Measurements from ENCODE around the gene OPRL1. TPM values are rescaled to one million over a fixed set of nuclear protein-coding genes. Genes with fewer than 3 reads are reported as not detected.
A peak's percentile ranks its signal among the peaks of the same experiment; 100 is the strongest.
"Not testable (repeated sequence)": the region's sequence is repeated elsewhere in the genome, so short reads cannot be mapped to it uniquely, and the experiment has no call there.

Gene OPRL1
- total RNA-seq, 1 experiment from 2014 or later = 34.0 TPM

- Histone ChIP-seq H3K4me2 (ENCODE audit: low read depth, low read length, poor library complexity, severe bottlenecking) (peak overlapping the region; percentile 73), H3K27ac (ENCODE audit: low read length) (peak overlapping the region; percentile 92), H3K9me2 (replicated peaks; ENCODE audit: insufficient read depth, low read length) (no peaks in the 10 kb centered on the region), H3K79me2 (ENCODE audit: low read length) (peaks cover 11% of the 10 kb centered on the region; the same call in 1 of the 2 replicates), H3K27me3 (ENCODE audit: low read length) (no peaks in the 10 kb centered on the region), H2AFZ (ENCODE audit: low read length) (no peak overlapping the region), H3K36me3 (ENCODE audit: insufficient read depth, low read length) (peaks cover 7% of the 10 kb centered on the region; the same call in 1 of the 2 replicates), H3K9me3 (ENCODE audit: low read length) (peaks cover 4% of the 10 kb centered on the region; the same call in 1 of the 2 replicates), H3K4me3 (ENCODE audit: low read length) (peak overlapping the region; percentile 80), H4K20me1 (ENCODE audit: insufficient read depth, low read depth, low read length) (no peaks in the 10 kb centered on the region; the same call in 1 of the 2 replicates), H3K4me1 (ENCODE audit: low read length) (peaks cover 38% of the 10 kb centered on the region), H3K9ac (ENCODE audit: low read length) (peak overlapping the region; percentile 99)
- peak; percentile 65 for DNase-seq
Measured at GRCh38 chr20:64082126-64082731, 2.3 kb downstream of the OPRL1 start.

GRCh38 chr20:64082820-64083377 lies 3.0 kb downstream of the OPRL1 start:
- Histone ChIP-seq H3K36me3 (ENCODE audit: insufficient read depth, low read length) (peaks cover 7% of the 10 kb centered on the region; the same call in 1 of the 2 replicates), H3K27ac (ENCODE audit: low read length) (peak overlapping the region; percentile 92), H3K27me3 (ENCODE audit: low read length) (no peaks in the 10 kb centered on the region), H3K4me3 (ENCODE audit: low read length) (peak overlapping the region; percentile 80), H3K4me1 (ENCODE audit: low read length) (peaks cover 33% of the 10 kb centered on the region), H3K4me2 (ENCODE audit: low read depth, low read length, poor library complexity, severe bottlenecking) (peak overlapping the region; percentile 73), H3K79me2 (ENCODE audit: low read length) (peaks cover 13% of the 10 kb centered on the region; the same call in 1 of the 2 replicates), H2AFZ (ENCODE audit: low read length) (no peak overlapping the region), H3K9me2 (replicated peaks; ENCODE audit: insufficient read depth, low read length) (no peaks in the 10 kb centered on the region), H3K9ac (ENCODE audit: low read length) (peak overlapping the region; percentile 99), H3K9me3 (ENCODE audit: low read length) (peaks cover 4% of the 10 kb centered on the region; the same call in 1 of the 2 replicates), H4K20me1 (ENCODE audit: insufficient read depth, low read depth, low read length) (peaks cover 4% of the 10 kb centered on the region; the same call in 1 of the 2 replicates)
- peak; percentile 64 for DNase-seq

- H3K36me3 ChIP-seq (ENCODE audit: insufficient read depth, low read length) = peaks cover 7% of the 10 kb centered on the region; the same call in 1 of the 2 replicates
- peaks cover 16% of the 10 kb centered on the region; the same call in 1 of the 2 replicates for H3K79me2 ChIP-seq (ENCODE audit: low read length)
- H4K20me1 ChIP-seq (ENCODE audit: insufficient read depth, low read depth, low read length) = peaks cover 8% of the 10 kb centered on the region; the same call in 1 of the 2 replicates
- peak overlapping the region; percentile 92 for H3K27ac ChIP-seq (ENCODE audit: low read length)
- no peaks in the 10 kb centered on the region for H3K9me2 ChIP-seq (replicated peaks; ENCODE audit: insufficient read depth, low read length)
- no peaks in the 10 kb centered on the region for H3K27me3 ChIP-seq (ENCODE audit: low read length)
- H3K4me2 ChIP-seq (ENCODE audit: low read depth, low read length, poor library complexity, severe bottlenecking) = peak overlapping the region; percentile 73
- DNase-seq = peak; percentile 92
- peak overlapping the region; percentile 99 for H3K9ac ChIP-seq (ENCODE audit: low read length)
- peak overlapping the region; percentile 80 for H3K4me3 ChIP-seq (ENCODE audit: low read length)
- peaks cover 4% of the 10 kb centered on the region; the same call in 1 of the 2 replicates for H3K9me3 ChIP-seq (ENCODE audit: low read length)
- no peak overlapping the region for H2AFZ ChIP-seq (ENCODE audit: low read length)
- peaks cover 32% of the 10 kb centered on the region for H3K4me1 ChIP-seq (ENCODE audit: low read length)
Measured at GRCh38 chr20:64083378-64083803, 3.5 kb downstream of the OPRL1 start.

GRCh38 chr20:64083804-64084684 lies 4.2 kb downstream of the OPRL1 start, which contains the start of gene LKAAEAR1:
TSS of gene LKAAEAR1 (minus strand) at chr20:64084398. CDS start at chr20:64084219, 179 bp downstream.
- H4K20me1 ChIP-seq (ENCODE audit: insufficient read depth, low read depth, low read length) = peaks cover 14% of the 10 kb centered on the region; the same call in 1 of the 2 replicates
- H3K9me2 ChIP-seq (replicated peaks; ENCODE audit: insufficient read depth, low read length) = no peaks in the 10 kb centered on the region
- no peaks in the 10 kb centered on the region for H3K27me3 ChIP-seq (ENCODE audit: low read length)
- H3K9me3 ChIP-seq (ENCODE audit: low read length) = peaks cover 4% of the 10 kb centered on the region; the same call in 1 of the 2 replicates
- H3K27ac ChIP-seq (ENCODE audit: low read length) = peak within 1 kb of the TSS; percentile 92
- H2AFZ ChIP-seq (ENCODE audit: low read length) = no peak within 1 kb of the TSS
- H3K4me3 ChIP-seq (ENCODE audit: low read length) = peak within 1 kb of the TSS; percentile 80
- peaks cover 30% of the 10 kb centered on the region for H3K4me1 ChIP-seq (ENCODE audit: low read length)
- H3K36me3 ChIP-seq (ENCODE audit: insufficient read depth, low read length) = peaks cover 7% of the 10 kb centered on the region; the same call in 1 of the 2 replicates
- DNase-seq = no peak
- peaks cover 16% of the 10 kb centered on the region; the same call in 1 of the 2 replicates for H3K79me2 ChIP-seq (ENCODE audit: low read length)
- peak within 1 kb of the TSS; percentile 73 for H3K4me2 ChIP-seq (ENCODE audit: low read depth, low read length, poor library complexity, severe bottlenecking)
- peak within 1 kb of the TSS; percentile 99 for H3K9ac ChIP-seq (ENCODE audit: low read length)

DNA sequence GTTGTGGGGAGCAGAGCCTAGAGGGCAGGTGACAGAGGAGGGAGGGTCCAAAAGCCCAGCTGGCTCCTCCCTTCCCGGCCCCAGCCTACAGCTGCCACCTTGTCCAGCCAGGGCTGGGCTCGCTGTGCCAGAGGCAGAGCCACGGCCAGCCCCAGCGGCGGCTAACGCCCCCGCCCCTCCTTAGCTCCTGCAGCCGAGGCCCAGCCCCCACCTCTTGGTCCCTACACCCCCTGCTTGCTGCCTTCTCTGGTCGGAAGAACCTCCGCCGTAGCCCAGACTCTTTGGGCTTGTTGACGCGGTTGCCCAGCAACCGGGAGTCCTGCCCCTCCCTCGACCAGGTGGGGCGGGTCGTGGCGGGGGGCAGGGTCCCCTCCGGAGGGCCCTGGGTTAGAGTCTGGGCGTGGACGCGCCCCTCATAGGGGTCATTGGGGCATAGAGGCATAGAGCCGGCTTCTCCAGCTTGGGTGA lies 4.8 kb downstream of the OPRL1 start:
- H3K4me1 ChIP-seq (ENCODE audit: low read length) = peaks cover 33% of the 10 kb centered on the region
- DNase-seq = no peak
- peaks cover 7% of the 10 kb centered on the region; the same call in 1 of the 2 replicates for H3K36me3 ChIP-seq (ENCODE audit: insufficient read depth, low read length)
- no peak overlapping the region for H3K4me3 ChIP-seq (ENCODE audit: low read length)
- H3K9ac ChIP-seq (ENCODE audit: low read length) = no peak overlapping the region
- H3K9me3 ChIP-seq (ENCODE audit: low read length) = peaks cover 4% of the 10 kb centered on the region; the same call in 1 of the 2 replicates
- H3K4me2 ChIP-seq (ENCODE audit: low read depth, low read length, poor library complexity, severe bottlenecking) = no peak overlapping the region
- no peaks in the 10 kb centered on the region for H3K27me3 ChIP-seq (ENCODE audit: low read length)
- H4K20me1 ChIP-seq (ENCODE audit: insufficient read depth, low read depth, low read length) = peaks cover 21% of the 10 kb centered on the region; the same call in 1 of the 2 replicates
- H2AFZ ChIP-seq (ENCODE audit: low read length) = no peak overlapping the region
- no peaks in the 10 kb centered on the region for H3K9me2 ChIP-seq (replicated peaks; ENCODE audit: insufficient read depth, low read length)
- H3K79me2 ChIP-seq (ENCODE audit: low read length) = peaks cover 16% of the 10 kb centered on the region; the same call in 1 of the 2 replicates
- H3K27ac ChIP-seq (ENCODE audit: low read length) = no peak overlapping the region

DNA sequence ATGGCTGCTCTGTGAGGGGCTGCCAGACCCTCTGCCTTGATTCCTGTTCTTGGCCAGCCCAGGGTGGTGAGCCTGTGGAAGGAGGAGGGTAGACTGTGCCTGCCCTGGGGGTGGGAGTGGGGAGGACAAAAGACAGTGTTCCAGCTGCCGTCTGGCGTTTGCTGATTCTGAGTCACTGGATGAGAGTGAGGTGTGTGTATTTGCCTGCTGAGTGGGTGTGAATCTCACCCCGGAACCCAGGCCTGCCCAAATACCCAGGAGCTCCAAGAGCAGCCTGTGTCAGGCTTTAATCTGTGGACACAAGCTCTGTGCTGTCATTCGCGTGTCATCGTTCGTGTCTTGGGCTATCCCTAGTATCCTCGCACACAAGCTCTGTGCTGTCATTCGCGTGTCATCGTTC lies 6.9 kb downstream of the OPRL1 start:
- H4K20me1 ChIP-seq (ENCODE audit: insufficient read depth, low read depth, low read length) = peaks cover 28% of the 10 kb centered on the region; the same call in 1 of the 2 replicates
- no peak overlapping the region for H3K9ac ChIP-seq (ENCODE audit: low read length)
- H3K27ac ChIP-seq (ENCODE audit: low read length) = no peak overlapping the region
- no peak overlapping the region for H3K4me2 ChIP-seq (ENCODE audit: low read depth, low read length, poor library complexity, severe bottlenecking)
- H3K4me3 ChIP-seq (ENCODE audit: low read length) = no peak overlapping the region
- peaks cover 7% of the 10 kb centered on the region; the same call in 1 of the 2 replicates for H3K79me2 ChIP-seq (ENCODE audit: low read length)
- peaks cover 33% of the 10 kb centered on the region for H3K4me1 ChIP-seq (ENCODE audit: low read length)
- peaks cover 4% of the 10 kb centered on the region; the same call in 1 of the 2 replicates for H3K9me3 ChIP-seq (ENCODE audit: low read length)
- peaks cover 7% of the 10 kb centered on the region; the same call in 1 of the 2 replicates for H3K36me3 ChIP-seq (ENCODE audit: insufficient read depth, low read length)
- H2AFZ ChIP-seq (ENCODE audit: low read length) = no peak overlapping the region
- no peak for DNase-seq
- no peaks in the 10 kb centered on the region for H3K9me2 ChIP-seq (replicated peaks; ENCODE audit: insufficient read depth, low read length)
- no peaks in the 10 kb centered on the region for H3K27me3 ChIP-seq (ENCODE audit: low read length)

DNA sequence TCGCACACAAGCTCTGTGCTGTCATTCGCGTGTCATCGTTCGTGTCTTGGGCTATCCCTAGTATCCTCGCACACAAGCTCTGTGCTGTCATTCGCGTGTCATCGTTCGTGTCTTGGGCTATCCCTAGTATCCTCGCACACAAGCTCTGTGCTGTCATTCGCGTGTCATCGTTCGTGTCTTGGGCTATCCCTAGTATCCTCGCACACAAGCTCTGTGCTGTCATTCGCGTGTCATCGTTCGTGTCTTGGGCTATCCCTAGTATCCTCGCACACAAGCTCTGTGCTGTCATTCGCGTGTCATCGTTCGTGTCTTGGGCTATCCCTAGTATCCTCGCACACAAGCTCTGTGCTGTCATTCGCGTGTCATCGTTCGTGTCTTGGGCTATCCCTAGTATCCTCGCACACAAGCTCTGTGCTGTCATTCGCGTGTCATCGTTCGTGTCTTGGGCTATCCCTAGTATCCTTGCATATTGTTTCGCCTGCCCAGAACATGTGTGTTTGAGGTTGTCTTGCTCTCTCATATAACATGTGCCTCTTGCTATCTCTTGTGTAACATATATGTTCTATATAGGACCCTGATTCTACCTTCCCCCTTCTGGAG lies 7.4 kb downstream of the OPRL1 start:
- not testable (repeated sequence) for DNase-seq; H3K36me3 ChIP-seq (ENCODE audit: insufficient read depth, low read length); H3K9ac ChIP-seq (ENCODE audit: low read length); H3K4me2 ChIP-seq (ENCODE audit: low read depth, low read length, poor library complexity, severe bottlenecking); H2AFZ ChIP-seq (ENCODE audit: low read length); H3K27me3 ChIP-seq (ENCODE audit: low read length); H3K9me3 ChIP-seq (ENCODE audit: low read length); H3K4me3 ChIP-seq (ENCODE audit: low read length); H3K79me2 ChIP-seq (ENCODE audit: low read length); H3K9me2 ChIP-seq (replicated peaks; ENCODE audit: insufficient read depth, low read length); H3K27ac ChIP-seq (ENCODE audit: low read length)
- Histone ChIP-seq H3K4me1 (ENCODE audit: low read length) (peaks cover 33% of the 10 kb centered on the region), H4K20me1 (ENCODE audit: insufficient read depth, low read depth, low read length) (peaks cover 28% of the 10 kb centered on the region; the same call in 1 of the 2 replicates)

All from Karpas-422 (cell line).